ENCODE data around the gene PSTPIP1. TPM values are rescaled to one million over a fixed set of nuclear protein-coding genes. Genes with fewer than 3 reads are reported as not detected.

Gene PSTPIP1
- total RNA-seq, 6 donors from 2014 or later, result 7.0 to 69.1 (median 20.2) TPM

DNA sequence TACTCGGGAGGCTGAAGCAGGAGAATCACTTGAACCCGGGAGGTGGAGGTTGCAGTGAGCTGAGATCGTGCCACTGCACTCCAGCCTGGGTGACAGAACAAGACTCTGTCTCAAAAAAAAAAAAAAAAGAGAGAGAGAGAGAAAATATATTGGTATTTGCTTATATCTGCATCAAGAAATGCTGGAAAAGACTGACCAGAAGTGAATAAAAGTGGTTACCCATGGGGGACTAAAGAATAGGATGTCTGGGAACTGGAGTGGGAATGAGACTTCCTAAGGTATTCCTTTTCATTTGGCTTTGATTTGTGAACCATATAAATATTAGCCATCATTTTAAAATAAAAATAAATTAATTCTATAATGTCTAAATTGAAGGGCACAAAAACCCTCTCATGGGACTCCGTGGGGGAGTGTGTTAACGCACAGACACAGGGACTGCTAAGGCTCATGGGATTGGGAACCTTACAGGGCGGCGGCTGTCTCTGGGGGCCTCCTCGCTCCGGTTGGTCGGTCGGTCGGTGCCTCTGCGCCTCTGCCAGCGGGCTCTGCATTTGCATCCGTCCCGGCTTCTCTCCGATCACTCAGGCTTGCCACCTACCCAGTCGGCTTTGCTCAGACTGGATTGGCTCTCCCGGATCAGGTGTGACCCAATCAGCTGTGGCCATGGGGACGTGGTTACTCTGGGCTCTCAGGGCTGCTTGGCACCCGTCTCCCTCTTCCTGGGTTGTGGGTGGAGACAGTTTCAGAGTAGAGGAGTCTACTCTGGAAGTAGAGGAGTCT lies 88.6 kb downstream of the PSTPIP1 start:
- Histone ChIP-seq H3K27me3 (no peaks in the 10 kb centered on the region), H3K36me3 (no peaks in the 10 kb centered on the region), H3K27ac (peak overlapping the region in 2 of 4 donors; percentile 6 to 46), H3K4me3 (peak overlapping the region in 3 of 4 donors; percentile 10 to 40 (median 37)), H3K4me1 (peaks cover 0 to 11% (median 7%) of the 10 kb centered on the region in 4 donors), H3K9me3 (no peaks in the 10 kb centered on the region)
- peak; percentile 87 to 95 for DNase-seq
- peak; percentile 93 to 95 for ATAC-seq (ENCODE audit: low FRiP score in 2 of 2)
- WGBS, 2 donors, result 14 to 24% methylated on average over 12 to 21 of the region's 21 CpGs
- TF ChIP-seq POLR2A (IDR thresholded peaks at IDR 0.05), result peak in 1 of 4 donors; percentile 58
- TF ChIP-seq EP300 (IDR thresholded peaks at IDR 0.05), result no peak
- TF ChIP-seq POLR2AphosphoS5 (IDR thresholded peaks at IDR 0.05), result peak in 1 of 2 donors; percentile 26

DNA sequence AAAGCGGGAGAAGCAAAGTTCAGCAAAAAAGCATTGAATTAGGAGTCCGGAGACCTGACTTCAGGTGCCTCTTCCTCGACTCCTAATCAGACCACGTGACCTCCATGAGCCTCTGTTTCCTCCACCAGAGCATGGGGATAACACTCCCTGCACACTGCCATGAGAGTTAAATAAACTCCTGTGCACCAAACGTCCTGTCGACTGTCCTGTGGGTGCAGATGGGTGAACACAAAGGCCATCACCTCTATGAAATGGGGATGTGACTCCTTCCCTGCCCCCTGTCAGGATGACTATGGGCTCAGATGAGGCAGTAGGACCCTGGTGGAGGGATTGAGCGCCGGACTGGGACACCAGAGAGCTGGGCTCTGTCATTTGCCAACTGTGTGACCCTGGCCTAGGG lies 89.5 kb downstream of the PSTPIP1 start:
- no peaks in the 10 kb centered on the region for H3K27me3 ChIP-seq
- TF ChIP-seq EP300 (IDR thresholded peaks at IDR 0.05) (no peak), POLR2A (IDR thresholded peaks at IDR 0.05) (no peak), POLR2AphosphoS5 (IDR thresholded peaks at IDR 0.05) (no peak)
- TF ChIP-seq, protein P1, sequence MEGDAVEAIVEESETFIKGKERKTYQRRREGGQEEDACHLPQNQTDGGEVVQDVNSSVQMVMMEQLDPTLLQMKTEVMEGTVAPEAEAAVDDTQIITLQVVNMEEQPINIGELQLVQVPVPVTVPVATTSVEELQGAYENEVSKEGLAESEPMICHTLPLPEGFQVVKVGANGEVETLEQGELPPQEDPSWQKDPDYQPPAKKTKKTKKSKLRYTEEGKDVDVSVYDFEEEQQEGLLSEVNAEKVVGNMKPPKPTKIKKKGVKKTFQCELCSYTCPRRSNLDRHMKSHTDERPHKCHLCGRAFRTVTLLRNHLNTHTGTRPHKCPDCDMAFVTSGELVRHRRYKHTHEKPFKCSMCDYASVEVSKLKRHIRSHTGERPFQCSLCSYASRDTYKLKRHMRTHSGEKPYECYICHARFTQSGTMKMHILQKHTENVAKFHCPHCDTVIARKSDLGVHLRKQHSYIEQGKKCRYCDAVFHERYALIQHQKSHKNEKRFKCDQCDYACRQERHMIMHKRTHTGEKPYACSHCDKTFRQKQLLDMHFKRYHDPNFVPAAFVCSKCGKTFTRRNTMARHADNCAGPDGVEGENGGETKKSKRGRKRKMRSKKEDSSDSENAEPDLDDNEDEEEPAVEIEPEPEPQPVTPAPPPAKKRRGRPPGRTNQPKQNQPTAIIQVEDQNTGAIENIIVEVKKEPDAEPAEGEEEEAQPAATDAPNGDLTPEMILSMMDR (IDR thresholded peaks at IDR 0.05), result no peak
- peaks cover 0 to 11% (median 7%) of the 10 kb centered on the region in 4 donors for H3K4me1 ChIP-seq
- no peak overlapping the region for H3K27ac ChIP-seq
- DNase-seq (no peak), ATAC-seq (ENCODE audit: low FRiP score in 2 of 2) (no peak)
- no peaks in the 10 kb centered on the region for H3K36me3 ChIP-seq
- no peak overlapping the region for H3K4me3 ChIP-seq
- WGBS, 2 donors, result 90 to 93% methylated on average over 8 of the region's 8 CpGs
- H3K9me3 ChIP-seq, result no peaks in the 10 kb centered on the region

DNA sequence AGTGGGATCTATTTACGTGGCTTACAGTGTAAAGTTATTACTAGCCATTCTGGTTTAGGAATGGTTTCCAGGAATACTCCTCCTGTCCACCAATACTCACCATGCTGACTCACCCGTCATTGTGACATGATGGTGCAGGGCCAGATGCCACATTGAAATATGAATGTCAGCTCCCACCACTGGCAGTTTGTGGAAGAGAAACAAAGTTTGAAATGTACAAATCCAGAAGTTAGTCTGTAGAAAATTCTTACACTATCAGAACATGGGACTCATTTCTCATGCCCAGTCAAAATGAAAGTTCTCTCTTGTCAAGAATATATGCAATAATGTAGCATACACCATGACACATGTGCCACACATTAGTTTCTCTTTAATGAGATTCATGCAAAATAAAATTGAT lies 90.4 kb downstream of the PSTPIP1 start:
- no peak overlapping the region for H3K4me3 ChIP-seq
- no peaks in the 10 kb centered on the region for H3K27me3 ChIP-seq
- no peaks in the 10 kb centered on the region for H3K9me3 ChIP-seq
- 64 to 66% methylated on average over 2 of the region's 2 CpGs for whole genome bisulfite sequencing, 2 donors
- H3K36me3 ChIP-seq, result no peaks in the 10 kb centered on the region
- ATAC-seq (ENCODE audit: low FRiP score in 2 of 2) (no peak), DNase-seq (no peak)
- peaks cover 0 to 11% (median 7%) of the 10 kb centered on the region in 4 donors for H3K4me1 ChIP-seq
- no peak overlapping the region for H3K27ac ChIP-seq
- TF ChIP-seq POLR2A (IDR thresholded peaks at IDR 0.05), result no peak
- peak in 1 of 2 donors; percentile 14 for TF ChIP-seq POLR2AphosphoS5 (IDR thresholded peaks at IDR 0.05)
- TF ChIP-seq, protein P1 (IDR thresholded peaks at IDR 0.05), result no peak
- no peak for TF ChIP-seq EP300 (IDR thresholded peaks at IDR 0.05)

Small RNA genes lying within 50 kb of the gene (small RNA-seq; reads per million reads assigned to genes)
- gene RN7SL278P, result 0 reads per million in 4 donors

Other genes starting within 250 kb of the PSTPIP1 start
- 10 to 100 TPM; 14.4 to 67.1 (median 27.6) TPM for gene SCAPER, start 89.8 kb upstream of the PSTPIP1 start, total RNA-seq
- 10 to 100 TPM; 17.8 to 43.9 (median 32.7) TPM for gene RCN2, start 63.4 kb upstream of the PSTPIP1 start, total RNA-seq
- gene TSPAN3, start 76.0 kb downstream of the PSTPIP1 start, total RNA-seq, result 100 to 1,000 TPM in 5 of 6 donors, 10 to 100 TPM in 1; 97.4 to 742 (median 396) TPM